Lung (tissue), 13 donors: Measurements from ENCODE around the gene UNC45A. TPM values are rescaled to one million over a fixed set of nuclear protein-coding genes. Genes with fewer than 3 reads are reported as not detected.

Experiments used
- ATAC-seq: fragments of 200-7000 bp; cut with Tn5 transposase; one replicate; pipeline ENCODE4 v1.9.1; 2020; ENCODE audit warnings: moderate number of reproducible peaks; ENCODE audit not compliant: insufficient read depth, low FRiP score
- DNase-seq, 3 donors: peaks; one replicate each; pipeline ENCODE4 v3.0.0-alpha.2; 2013 to 2017
- H3K27ac ChIP-seq, 2 donors: one replicate each; pipeline ENCODE4 v1.5.1; 2013; ENCODE audit warnings: mild to moderate bottlenecking in 2 of 2, moderate library complexity in 2 of 2, control low read depth in 1 of 2, inconsistent platforms in 1 of 2, low read depth in 1 of 2, low read length in 1 of 2
- H3K27me3 ChIP-seq, 3 donors: one replicate each; pipeline ENCODE4 v1.5.1; 2013; ENCODE audit warnings: low read length in 2 of 3; ENCODE audit not compliant: control insufficient read depth in 3 of 3, insufficient read depth in 3 of 3
- H3K36me3 ChIP-seq, 4 donors: one replicate each; pipeline ENCODE4 v1.5.1; 2013; ENCODE audit warnings: low read length in 4 of 4, mild to moderate bottlenecking in 1 of 4, moderate library complexity in 1 of 4; ENCODE audit not compliant: control insufficient read depth in 4 of 4, insufficient read depth in 4 of 4
- H3K4me1 ChIP-seq, 5 donors: one replicate each; pipeline ENCODE4 v1.5.1; 2013; ENCODE audit warnings: low read length in 5 of 5, mild to moderate bottlenecking in 2 of 5, moderate library complexity in 1 of 5; ENCODE audit not compliant: control insufficient read depth in 5 of 5, insufficient read depth in 5 of 5
- H3K4me3 ChIP-seq: one replicate; pipeline ENCODE4 v1.5.1; 2013; ENCODE audit warnings: mild to moderate bottlenecking, control low read depth, moderate library complexity
- H3K9ac ChIP-seq, 2 donors: one replicate each; pipeline ENCODE4 v1.5.1; 2013; ENCODE audit warnings: low read length in 2 of 2, control low read depth in 1 of 2; ENCODE audit not compliant: insufficient read depth in 1 of 2
- H3K9me3 ChIP-seq, 4 donors: one replicate each; pipeline ENCODE4 v1.5.1; 2013; ENCODE audit warnings: low read length in 3 of 4, mild to moderate bottlenecking in 1 of 4, moderate library complexity in 1 of 4; ENCODE audit not compliant: control insufficient read depth in 4 of 4, insufficient read depth in 3 of 4
- WGBS, 2 donors: extraction: QIAGEN DNeasy Blood & Tissue Kit; methylation state at CpG; one replicate each; pipeline ENCODE4 v1.1.7; 2013; 5-methylcytosine and 5-hydroxymethylcytosine counted together
- polyA plus RNA-seq, 2 donors: library from polyadenylated mRNA; stranded (reverse); fragments of 200-250 nt; gene quantifications; one replicate each; pipeline ENCODE4 v1.2.1, GENCODE V29; 2013
- small RNA-seq: library from RNA; depleted of rRNA; stranded (forward); fragments of <200 nt; gene quantifications from one replicate; pipeline ENCODE3, GENCODE V24; 2014; ENCODE audit warnings: low replicate concordance
- total RNA-seq, 2 donors: library from RNA; depleted of rRNA in 1 of 2; stranded (reverse); fragments of >200 nt in 1 of 2; gene quantifications; one replicate each; pipeline ENCODE4 v1.2.1, GENCODE V29; 2014 to 2021
- TF ChIP-seq, protein P1 (sequence below): IDR thresholded peaks from 2 replicates; pipeline ENCODE4 v1.5.1; 2012; ENCODE audit warnings: mild to moderate bottlenecking; ENCODE audit errors: control extremely low read depth, extremely low read depth
- donor health status: control.
- donor health status: control.
- donor health status: Bipolar disorder and iron deficiency.
- donor health status: healthy.
- donor health status: DM: yes; HTN: yes; CAD: no.

UNC45A gene
- total and polyA plus RNA-seq, 4 donors = 34.4 to 59.6 (median 53.3) TPM

DNA sequence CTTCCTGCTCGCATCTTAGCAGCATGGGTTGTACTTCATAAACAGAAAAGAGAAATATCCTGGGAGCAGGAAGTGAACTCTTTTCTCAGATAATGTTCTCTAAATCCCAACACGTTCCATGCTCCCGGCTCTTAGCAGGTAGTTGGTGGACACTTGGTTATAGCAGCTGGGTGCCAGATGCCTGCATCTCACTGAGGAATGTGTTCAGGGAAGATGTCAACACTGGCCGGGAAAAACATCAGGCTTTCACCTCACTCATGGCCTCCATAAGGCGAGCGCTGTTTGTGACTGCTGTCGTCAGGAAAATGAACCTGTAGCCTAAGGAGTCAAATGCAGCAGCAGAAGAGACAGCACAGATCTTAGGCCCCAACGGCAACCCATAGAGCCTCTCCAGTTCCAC lies 63.7 kb downstream of the UNC45A start:
- H3K4me1 ChIP-seq = peaks cover 0 to 8% (median 0%) of the 10 kb centered on the region in 5 donors
- no peak for ATAC-seq
- TF ChIP-seq, protein P1, sequence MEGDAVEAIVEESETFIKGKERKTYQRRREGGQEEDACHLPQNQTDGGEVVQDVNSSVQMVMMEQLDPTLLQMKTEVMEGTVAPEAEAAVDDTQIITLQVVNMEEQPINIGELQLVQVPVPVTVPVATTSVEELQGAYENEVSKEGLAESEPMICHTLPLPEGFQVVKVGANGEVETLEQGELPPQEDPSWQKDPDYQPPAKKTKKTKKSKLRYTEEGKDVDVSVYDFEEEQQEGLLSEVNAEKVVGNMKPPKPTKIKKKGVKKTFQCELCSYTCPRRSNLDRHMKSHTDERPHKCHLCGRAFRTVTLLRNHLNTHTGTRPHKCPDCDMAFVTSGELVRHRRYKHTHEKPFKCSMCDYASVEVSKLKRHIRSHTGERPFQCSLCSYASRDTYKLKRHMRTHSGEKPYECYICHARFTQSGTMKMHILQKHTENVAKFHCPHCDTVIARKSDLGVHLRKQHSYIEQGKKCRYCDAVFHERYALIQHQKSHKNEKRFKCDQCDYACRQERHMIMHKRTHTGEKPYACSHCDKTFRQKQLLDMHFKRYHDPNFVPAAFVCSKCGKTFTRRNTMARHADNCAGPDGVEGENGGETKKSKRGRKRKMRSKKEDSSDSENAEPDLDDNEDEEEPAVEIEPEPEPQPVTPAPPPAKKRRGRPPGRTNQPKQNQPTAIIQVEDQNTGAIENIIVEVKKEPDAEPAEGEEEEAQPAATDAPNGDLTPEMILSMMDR = no peak
- 86 to 93% methylated on average over 8 of the region's 8 CpGs for WGBS, 2 donors
- no peak overlapping the region for H3K9ac ChIP-seq
- no peak overlapping the region for H3K27ac ChIP-seq
- H3K27me3 ChIP-seq = no peaks in the 10 kb centered on the region
- no peak overlapping the region for H3K4me3 ChIP-seq
- no peak for DNase-seq
- H3K9me3 ChIP-seq = no peaks in the 10 kb centered on the region
- H3K36me3 ChIP-seq = peaks cover 22 to 29% (median 26%) of the 10 kb centered on the region in 4 donors

DNA sequence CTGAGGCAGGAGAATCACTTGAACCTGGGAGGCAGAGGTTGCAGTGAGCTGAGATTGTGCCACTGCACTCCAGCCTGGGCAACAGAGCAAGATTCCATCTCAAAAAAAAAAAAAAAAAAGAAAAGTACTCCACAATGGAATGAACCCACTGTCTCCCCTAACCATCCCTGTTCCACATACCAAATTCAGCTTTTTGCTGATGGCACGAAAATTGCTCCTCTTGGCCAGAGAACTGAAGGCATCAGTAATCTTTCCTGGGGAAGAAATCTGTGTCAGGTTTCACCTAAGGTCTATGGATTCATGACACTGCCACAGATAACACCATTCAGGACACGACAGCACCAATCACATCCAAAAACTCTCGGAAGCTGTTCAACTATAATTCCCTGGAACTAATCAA lies 66.1 kb downstream of the UNC45A start:
- 96 to 97% methylated on average over 3 of the region's 3 CpGs for WGBS, 2 donors
- no peak overlapping the region for H3K27ac ChIP-seq
- ATAC-seq = no peak
- no peak for DNase-seq
- no peak overlapping the region for H3K4me3 ChIP-seq
- TF ChIP-seq, protein P1 = no peak
- no peaks in the 10 kb centered on the region for H3K27me3 ChIP-seq
- H3K9me3 ChIP-seq = no peaks in the 10 kb centered on the region
- no peak overlapping the region for H3K9ac ChIP-seq
- peaks cover 29 to 39% (median 34%) of the 10 kb centered on the region in 4 donors for H3K36me3 ChIP-seq
- no peaks in the 10 kb centered on the region for H3K4me1 ChIP-seq

Small RNA genes within 50 kb of the gene (small RNA-seq; reads per million reads assigned to genes)
- gene RF00019 = not detected

Other genes with a start within 250 kb of the UNC45A start
- 1 to 10 TPM; 3.2 to 4.4 TPM for gene BLM, start 217.9 kb upstream of the UNC45A start, total RNA-seq
- 1 to 10 TPM; 2.2 to 8.7 TPM for gene BLM, start 217.9 kb upstream of the UNC45A start, polyA plus RNA-seq
- gene FURIN, start 66.7 kb upstream of the UNC45A start, total RNA-seq = 100 to 1,000 TPM in 1 of 2 donors, 10 to 100 TPM in 1; 57.1 to 113 TPM
- 100 to 1,000 TPM in 1 of 2 donors, 10 to 100 TPM in 1; 71.2 to 159 TPM for gene FURIN, start 66.7 kb upstream of the UNC45A start, polyA plus RNA-seq
- 10 to 100 TPM; 48.1 to 62.9 TPM for gene FES, start 50.8 kb upstream of the UNC45A start, total RNA-seq
- 100 to 1,000 TPM in 1 of 2 donors, 10 to 100 TPM in 1; 25.7 to 104 TPM for gene FES, start 50.8 kb upstream of the UNC45A start, polyA plus RNA-seq
- gene MAN2A2, start 32.0 kb upstream of the UNC45A start, total RNA-seq = 10 to 100 TPM; 34.1 to 80.6 TPM
- 10 to 100 TPM; 39.7 to 82.9 TPM for gene MAN2A2, start 32.0 kb upstream of the UNC45A start, polyA plus RNA-seq
- gene HDDC3, start 2.7 kb upstream of the UNC45A start, total RNA-seq = 10 to 100 TPM; 12.7 to 16.9 TPM
- gene HDDC3, start 2.7 kb upstream of the UNC45A start, polyA plus RNA-seq = 10 to 100 TPM; 16.0 to 19.6 TPM
- 10 to 100 TPM in 1 of 2 donors, 1 to 10 TPM in 1; 8.5 to 11.5 TPM for gene RCCD1, start 19.6 kb downstream of the UNC45A start, total RNA-seq
- 1 to 10 TPM; 4.4 to 4.8 TPM for gene RCCD1, start 19.6 kb downstream of the UNC45A start, polyA plus RNA-seq
- 10 to 100 TPM in 1 of 2 donors, 1 to 10 TPM in 1; 5.0 to 31.1 TPM for gene PRC1, start 59.2 kb downstream of the UNC45A start, total RNA-seq
- gene PRC1, start 59.2 kb downstream of the UNC45A start, polyA plus RNA-seq = 1 to 10 TPM; 7.5 to 8.2 TPM
- gene VPS33B, start 87.3 kb downstream of the UNC45A start, total RNA-seq = 10 to 100 TPM in 1 of 2 donors, 1 to 10 TPM in 1; 6.5 to 20.7 TPM
- gene VPS33B, start 87.3 kb downstream of the UNC45A start, polyA plus RNA-seq = 10 to 100 TPM; 11.4 to 14.2 TPM
- gene SV2B, start 165.0 kb downstream of the UNC45A start, total RNA-seq = 1 to 10 TPM; 1.6 to 2.8 TPM
- under 1 TPM; 0.12 to 0.24 TPM for gene SV2B, start 165.0 kb downstream of the UNC45A start, polyA plus RNA-seq